Heart right ventricle (tissue), 16 donors: ENCODE data around the gene P2RY8. TPM values are rescaled to one million over a fixed set of nuclear protein-coding genes. Genes with fewer than 3 reads are reported as not detected.
A peak's percentile ranks its signal among the peaks of the same experiment; 100 is the strongest.

ENCODE experiments used
- ATAC-seq, 8 donors: fragments of 200-7000 bp; cut with Tn5 transposase; one replicate each; pipeline ENCODE4 v1.9.1; 2020; ENCODE audit warnings: mild to moderate bottlenecking in 8 of 8, moderate library complexity in 8 of 8, moderate number of reproducible peaks in 1 of 8
- DNase-seq, 2 donors: peaks; one replicate each; pipeline ENCODE4 v3.0.0-alpha.2; 2020
- H3K27ac ChIP-seq, 10 donors: fragments of 200-600 bp; sonication (generic) in 2 of 10; one replicate each; pipeline versions ENCODE4 v1.5.0 to v1.8.0; 2020 to 2022; ENCODE audit warnings: mild to moderate bottlenecking in 3 of 10
- H3K27me3 ChIP-seq, 7 donors: fragments of 200-600 bp; one replicate each; pipeline ENCODE4 v1.8.0; 2021 to 2022; ENCODE audit warnings: mild to moderate bottlenecking in 2 of 7
- H3K36me3 ChIP-seq, 9 donors: fragments of 200-600 bp; sonication (generic) in 1 of 9; one replicate each; pipeline versions ENCODE4 v1.5.0 to v1.8.0; 2020 to 2022; ENCODE audit warnings: mild to moderate bottlenecking in 2 of 9
- H3K4me1 ChIP-seq, 9 donors: fragments of 200-600 bp; sonication (generic) in 1 of 9; one replicate each; pipeline versions ENCODE4 v1.5.0 to v1.8.0; 2020 to 2022; ENCODE audit warnings: mild to moderate bottlenecking in 4 of 9
- H3K4me3 ChIP-seq, 10 donors: fragments of 200-600 bp; sonication (generic) in 2 of 10; one replicate each; pipeline versions ENCODE4 v1.5.0 to v1.8.0; 2020 to 2022; ENCODE audit warnings: mild to moderate bottlenecking in 7 of 10, moderate library complexity in 2 of 10
- H3K9me3 ChIP-seq, 11 donors: fragments of 200-600 bp in 10 of 11; sonication (generic) in 2 of 11; one replicate each; pipeline versions ENCODE4 v1.5.0 to v1.8.0; 2013 to 2022; ENCODE audit warnings: mild to moderate bottlenecking in 2 of 11, control low read depth in 1 of 11, moderate library complexity in 1 of 11
- CTCF ChIP-seq, 9 donors: fragments of 200-600 bp; sonication (generic) in 2 of 9; IDR thresholded peaks; one replicate each; pipeline versions ENCODE4 v1.5.0 to v1.8.0; 2021 to 2022; ENCODE audit warnings: antibody characterized with exemption in 9 of 9, mild to moderate bottlenecking in 5 of 9, moderate library complexity in 1 of 9
- WGBS, 2 donors: extraction: QIAGEN DNeasy Blood & Tissue Kit; methylation state at CpG; one replicate each; pipeline ENCODE4 v1.1.7; 2013; ENCODE audit warnings: inconsistent platforms in 1 of 2; 5-methylcytosine and 5-hydroxymethylcytosine counted together
- intact Hi-C, 10 donors: fragments of 100-400 bp; cut with DNase I; formaldehyde crosslinking; loops; one replicate each; pipeline versions ENCODE4 v1.11.1 to v1.14.2; 2022
- polyA plus RNA-seq, 2 donors: library from polyadenylated mRNA; stranded (reverse); fragments of 200-250 nt; gene quantifications; one replicate each; pipeline ENCODE4 v1.2.3, GENCODE V29; 2013
- total RNA-seq, 10 donors: library from RNA; stranded (reverse); fragmentation: NEBNext Ultra II Directional in 3 of 10; extraction: Animal tissue kit (Norgen Biotek cat#: 25700) in 3 of 10; gene quantifications; one replicate each; pipeline versions ENCODE4 v1.2.1 to v1.2.4, GENCODE V29; 2021 to 2023
- donor health status: Arrhythmogenic right ventricular cardiomyopathy.
- donor health status: ischemic (EF 13 %, LVEDD 7.1; RV severe dilation, severe dysfunction).
- donor health status: healthy with polysubstance abuse.
- donor health status: DM: no; HTN: yes; CAD: no.
- donor health status: DM: no; HTN: no; CAD: no.
- donor health status: ischemic (EF 25% LVEDD 6.9; RV normal size, moderate dysfunction).
- donor health status: ischemic (EF 25% LVEDD 5.7; RV mildly dilated, moderate dysfunction).
- donor health status: healthy.
- donor health status: DM: yes; HTN: yes; CAD: no.
- donor health status: Ischemic cardiomyopathy.
- donor health status: ischemic (EF 35%, LVEDD 5.7; RV mildly dilated, moderate dysfunction).
- donor health status: nonischemic (EF 11% LVEDD 7.7; RV severe dilation, severe dysfunction).
- donor health status: DM: yes; HTN: yes; CAD: no.
- donor health status: PGD.
- donor health status: ischemic (EF 29% LVEDD 5.4; RV normal size, mild dysfunction).
- donor health status: nonischemic (EF 23%, LVEDD 6.1; RV moderate dilation, normal function).

P2RY8 gene
- total and polyA plus RNA-seq, 12 donors, result 1.0 to 6.7 (median 4.0) TPM

- no peaks in the 10 kb centered on the region for H3K36me3 ChIP-seq
Observed at GRCh38 chrX:1535241-1536041, 1.5 kb downstream of the P2RY8 start.

GRCh38 chrX:1534301-1535168 lies 2.5 kb downstream of the P2RY8 start:
- intact Hi-C loops, result loop anchor here in 1 of 10 donors (5.0 kb wide), 1 partner anchor 32 kb away; no protein-coding TSS in a partner anchor
- 63 to 67% methylated on average over 22 of the region's 22 CpGs for WGBS, 2 donors
- no peak for TF ChIP-seq CTCF (IDR thresholded peaks at IDR 0.05)
- peaks cover 0 to 7% (median 0%) of the 10 kb centered on the region in 7 donors for H3K27me3 ChIP-seq
- no peak for ATAC-seq
- H3K36me3 ChIP-seq, result no peaks in the 10 kb centered on the region
- DNase-seq, result no peak
- H3K4me1 ChIP-seq, result peaks cover 0 to 14% (median 0%) of the 10 kb centered on the region in 9 donors
- no peaks in the 10 kb centered on the region for H3K9me3 ChIP-seq
- H3K4me3 ChIP-seq, result peak overlapping the region in 4 of 10 donors; percentile 5 to 63 (median 39)
- peak overlapping the region in 2 of 10 donors; percentile 30 to 89 for H3K27ac ChIP-seq

More at GRCh38 chrX:1535241-1536041, 1.5 kb downstream of the P2RY8 start:
- H3K27me3 ChIP-seq, result peaks cover 0 to 7% (median 0%) of the 10 kb centered on the region in 7 donors
- ATAC-seq (peak in 4 of 8 donors; percentile 23 to 45 (median 42)), DNase-seq (no peak)
- peak overlapping the region in 7 of 10 donors; percentile 25 to 89 (median 71) for H3K27ac ChIP-seq
- no peaks in the 10 kb centered on the region for H3K9me3 ChIP-seq
- TF ChIP-seq CTCF (IDR thresholded peaks at IDR 0.05), result no peak
- intact Hi-C loops, result loop anchor here in 1 of 10 donors (5.0 kb wide), 1 partner anchor 33 kb away; no protein-coding TSS in a partner anchor
- WGBS, 2 donors, result 77 to 79% methylated on average over 33 of the region's 33 CpGs
- H3K4me3 ChIP-seq, result peak overlapping the region in 9 of 10 donors; percentile 24 to 63 (median 53)
- peaks cover 0 to 14% (median 0%) of the 10 kb centered on the region in 9 donors for H3K4me1 ChIP-seq

GRCh38 chrX:1533058-1533457 lies 3.9 kb downstream of the P2RY8 start:
- DNase-seq (no peak), ATAC-seq (no peak)
- no peaks in the 10 kb centered on the region for H3K36me3 ChIP-seq
- H3K4me1 ChIP-seq, result peaks cover 0 to 14% (median 0%) of the 10 kb centered on the region in 9 donors
- H3K4me3 ChIP-seq, result no peak overlapping the region
- no peak overlapping the region for H3K27ac ChIP-seq
- peaks cover 0 to 14% (median 0%) of the 10 kb centered on the region in 7 donors for H3K27me3 ChIP-seq
- intact Hi-C loops, result no loop called here
- H3K9me3 ChIP-seq, result no peaks in the 10 kb centered on the region
- 42 to 46% methylated on average over 4 of the region's 4 CpGs for WGBS, 2 donors
- no peak for TF ChIP-seq CTCF (IDR thresholded peaks at IDR 0.05)
